Hypothalamus (tissue), 51 donors: ENCODE measurements around the gene ACADL.

ENCODE experiments used
- DNase-seq, 51 donors: peaks; one replicate each; lab custom pipeline; 2025; lab: John Stamatoyannopoulos, UW

Gene ACADL

DNA sequence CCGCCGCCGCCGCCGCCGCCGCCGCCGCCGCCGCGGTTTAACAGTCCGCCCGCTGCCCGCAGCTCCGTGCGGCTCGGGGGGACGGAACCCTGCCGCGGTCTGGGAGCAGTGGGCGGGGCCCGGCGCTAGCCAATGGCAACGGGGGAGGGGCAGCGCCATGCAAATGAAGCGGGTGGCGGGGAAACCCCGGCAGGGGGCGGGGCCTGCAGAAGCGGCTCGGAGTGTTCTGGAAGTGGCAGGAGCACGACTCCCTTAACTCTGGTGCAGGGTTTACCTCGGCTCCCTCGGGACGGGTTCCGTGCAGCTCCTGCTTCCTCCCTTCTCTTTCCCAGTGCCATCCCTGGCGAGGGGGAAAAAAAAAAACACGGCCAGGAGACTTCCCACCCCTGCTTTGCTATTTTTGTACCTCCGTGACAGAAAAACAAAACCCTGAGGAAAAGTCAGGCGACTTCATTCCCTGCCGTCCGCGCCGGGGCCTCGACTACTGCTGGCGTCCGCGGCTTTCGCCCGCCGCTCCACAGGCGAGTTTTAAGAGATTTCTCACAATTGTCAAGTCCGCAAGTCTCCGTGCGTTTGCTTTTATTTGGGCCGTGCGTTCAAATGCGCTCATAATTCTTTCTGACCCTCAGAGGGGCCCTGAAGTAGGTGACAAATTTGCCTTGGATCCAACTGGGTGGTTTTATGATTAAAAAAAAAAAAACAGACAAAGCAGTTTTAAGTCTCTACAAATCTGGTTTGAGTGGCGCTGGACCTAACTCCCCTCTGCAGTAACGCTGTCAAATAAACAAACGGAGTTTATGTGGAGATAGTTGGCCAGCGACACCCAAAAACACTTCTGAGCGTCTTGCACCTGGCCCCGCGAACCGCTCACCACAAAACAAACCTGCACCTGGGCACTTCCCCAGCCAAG lies 53.7 kb downstream of the ACADL start, which contains the start of gene KANSL1L:
TSS of gene KANSL1L (minus strand) at position 101 of the 910 bp plus-strand sequence. CDS start 16,827 bp downstream, outside the sequence.
- DNase-seq, result peak; percentile 74 to 99 (median 97)

DNA sequence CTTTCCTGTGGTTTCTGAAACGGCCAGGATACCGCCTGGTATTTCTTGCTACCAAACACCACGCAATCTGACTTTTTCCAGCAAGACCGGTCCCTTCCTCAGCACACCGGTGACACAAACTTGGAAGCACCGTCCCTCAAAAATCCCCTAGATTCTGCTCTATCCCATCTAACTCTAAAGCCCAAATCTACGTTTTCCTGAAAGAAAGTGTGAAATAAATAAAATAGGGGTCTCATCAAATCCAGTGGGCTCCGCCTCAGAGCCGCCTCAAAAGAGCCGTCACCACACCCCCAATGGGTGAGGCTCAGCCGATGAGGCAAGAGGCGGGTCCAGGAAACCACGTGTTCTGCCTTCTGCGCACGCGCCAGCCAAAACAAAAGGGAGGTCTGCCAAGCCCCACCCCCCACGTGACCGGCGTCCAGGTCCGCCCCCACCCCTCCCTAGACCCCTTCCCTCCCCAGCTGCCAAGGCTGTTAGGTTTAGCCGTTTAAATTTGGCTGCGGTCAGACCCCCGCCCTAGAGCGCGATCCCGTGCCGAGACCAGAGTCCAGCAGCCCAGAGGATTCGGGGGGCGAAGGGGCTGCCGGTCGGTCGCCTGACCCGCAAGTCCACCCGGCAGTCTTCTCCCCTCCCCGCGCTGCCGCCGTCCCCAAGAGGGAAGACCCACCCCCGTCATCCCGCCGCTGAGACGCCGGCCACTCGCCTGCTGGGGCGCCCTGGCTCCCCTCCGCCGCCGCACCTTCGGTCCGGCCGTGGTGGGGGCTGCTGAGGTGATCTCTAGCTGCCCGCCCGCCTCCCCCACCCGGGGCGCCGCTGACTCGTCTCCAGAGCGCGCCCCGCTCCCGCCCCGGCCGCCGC lies 54.6 kb downstream of the ACADL start:
- peak; percentile 86 to 99 (median 96) for DNase-seq

DNA sequence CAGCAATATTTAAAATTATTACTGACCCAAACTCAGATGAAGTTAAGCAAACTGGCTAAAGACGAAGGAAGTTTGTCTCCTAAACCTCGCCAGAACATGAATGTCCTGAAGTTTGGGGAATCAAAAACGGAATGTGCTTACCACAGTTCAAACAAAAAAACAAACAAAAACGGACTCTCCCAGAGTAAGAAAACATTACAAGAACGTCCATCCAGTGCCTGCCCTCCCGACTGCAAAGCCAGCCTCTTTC lies 55.1 kb downstream of the ACADL start:
- no peak for DNase-seq

DNA sequence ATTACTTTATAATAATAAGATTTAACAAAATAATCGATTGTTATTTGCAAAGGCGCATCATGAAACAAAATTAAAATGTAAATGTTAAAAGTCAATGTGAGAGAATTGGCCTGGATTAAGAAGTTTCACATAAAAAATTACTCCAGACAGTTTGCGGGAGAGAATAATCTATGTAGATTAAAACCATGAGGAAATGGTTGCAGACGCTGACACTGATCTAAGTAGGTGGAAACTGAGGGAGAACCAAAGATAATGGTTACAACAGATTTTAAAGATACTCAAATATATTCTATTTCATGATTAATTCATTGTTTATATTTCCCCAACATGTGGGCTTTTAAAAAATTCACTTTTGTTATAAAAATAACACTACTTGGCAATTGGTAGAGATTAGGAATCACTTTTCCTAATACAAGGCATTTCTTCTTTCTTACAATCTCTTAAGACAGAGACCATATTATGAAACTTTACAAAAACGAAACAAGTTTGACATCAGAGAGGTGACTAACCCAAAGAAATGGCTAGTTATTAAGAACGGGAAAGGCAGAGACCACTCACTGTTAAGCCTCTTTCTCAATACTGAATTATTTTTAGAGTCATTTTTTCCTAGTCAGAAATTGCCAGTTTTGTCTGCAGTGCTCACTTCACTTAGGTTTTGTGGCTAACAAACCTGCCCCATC lies 55.6 kb downstream of the ACADL start:
- peak in 2 of 51 donors; percentile 68 to 87 for DNase-seq

DNA sequence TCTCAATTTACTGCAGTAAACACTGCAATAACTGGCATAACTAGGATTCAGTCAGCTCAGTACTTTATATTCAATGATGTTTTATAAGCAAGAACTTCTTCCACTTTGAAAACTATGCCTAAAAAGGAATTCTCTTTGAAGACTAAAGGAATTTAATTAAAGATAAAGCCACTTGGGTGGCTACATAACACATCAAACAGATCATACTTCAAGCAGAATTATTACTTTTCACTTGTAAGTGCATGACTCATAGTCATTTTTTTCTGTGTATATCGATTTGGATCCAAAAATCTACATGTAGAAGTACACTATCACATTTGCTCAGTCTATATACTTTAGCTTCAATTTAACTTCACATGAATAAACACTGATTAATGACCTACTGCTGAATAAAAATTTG lies 58.0 kb downstream of the ACADL start:
- no peak for DNase-seq

DNA sequence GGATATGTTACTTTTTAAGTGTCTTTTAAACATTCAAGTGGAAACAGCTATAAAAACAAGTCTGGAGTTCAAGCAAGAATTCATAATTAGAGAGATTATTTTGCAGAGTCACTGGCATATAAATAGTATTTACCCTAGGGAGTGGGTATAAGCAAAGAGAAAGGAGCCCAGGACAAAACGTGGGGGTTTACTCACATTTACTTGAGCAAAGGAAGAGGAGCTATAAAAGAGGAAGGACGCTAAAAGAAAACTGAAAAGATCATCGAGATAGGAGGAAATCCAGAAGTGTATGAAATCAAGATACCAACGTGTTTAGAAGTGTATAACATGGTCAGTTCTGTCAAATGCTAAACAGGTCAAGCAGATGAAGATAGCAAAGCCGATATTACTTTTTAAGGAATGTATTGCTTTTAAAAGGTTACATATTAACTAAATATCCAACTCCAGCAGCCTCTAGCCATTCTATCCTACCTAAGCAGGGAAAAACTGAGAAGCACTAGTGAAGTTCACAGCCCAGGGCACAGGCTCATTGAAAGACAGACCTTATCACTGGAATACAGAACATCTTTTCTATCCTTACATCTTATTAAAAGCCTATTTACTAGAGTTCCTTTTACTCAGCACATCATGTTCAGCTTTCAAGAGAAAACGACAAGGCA lies 62.7 kb downstream of the ACADL start:
- DNase-seq, result no peak

DNA sequence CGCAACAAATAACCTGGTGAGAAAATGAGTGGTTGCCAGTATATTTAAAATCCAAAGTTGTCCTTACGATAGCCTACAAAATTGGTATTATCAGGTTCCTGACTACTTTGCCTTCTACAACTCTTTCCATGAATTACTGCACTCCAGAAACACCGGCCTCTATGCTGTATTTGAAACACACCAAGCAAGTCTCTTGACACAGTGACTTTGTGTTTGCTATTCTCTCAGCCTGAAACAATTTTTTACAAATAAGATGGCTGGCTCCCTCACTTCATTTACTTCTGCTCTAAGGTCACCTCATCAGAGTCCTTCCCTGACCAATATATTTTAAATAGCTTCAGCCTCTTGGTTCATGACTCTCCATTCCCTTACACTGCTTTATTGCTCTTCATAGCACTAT lies 66.2 kb downstream of the ACADL start:
- no peak for DNase-seq

DNA sequence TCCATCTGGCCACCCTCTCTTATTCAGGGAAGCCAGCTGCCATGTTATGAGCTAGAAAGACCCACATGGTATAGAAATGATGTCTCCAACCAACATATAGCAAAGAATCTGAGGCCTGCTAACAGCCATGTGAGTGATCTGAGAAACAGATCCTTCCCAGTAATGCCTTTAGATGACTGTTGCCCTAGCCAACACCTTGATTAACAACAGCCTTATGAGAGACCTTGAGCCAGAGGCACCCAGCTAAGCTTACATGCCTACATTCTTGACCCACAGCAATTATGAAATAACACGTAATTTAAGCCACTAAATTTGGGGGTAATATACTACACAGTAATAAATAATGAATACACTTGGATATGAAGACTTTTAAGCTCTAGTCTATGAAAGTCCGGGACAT lies 67.0 kb downstream of the ACADL start:
- no peak for DNase-seq

DNA sequence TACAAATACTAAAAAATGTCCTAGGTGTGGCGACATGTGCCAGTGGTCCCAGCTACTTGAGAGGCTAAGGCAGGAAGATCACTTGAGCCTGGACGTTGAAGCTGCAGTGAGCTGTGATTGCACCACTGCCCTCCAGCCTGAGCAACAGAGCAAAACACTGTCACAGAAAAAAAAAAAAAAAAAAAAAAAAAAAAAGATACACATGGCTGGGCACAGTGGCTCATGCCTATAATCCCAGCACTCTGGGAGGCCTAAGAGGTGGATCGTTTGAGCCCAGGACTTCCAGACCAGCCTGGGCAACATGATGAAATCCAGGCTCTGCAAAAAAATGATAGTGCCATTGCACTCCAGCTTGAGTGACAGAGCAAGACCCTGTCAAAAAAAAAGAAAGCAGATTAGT lies 67.7 kb downstream of the ACADL start:
- DNase-seq, result no peak

DNA sequence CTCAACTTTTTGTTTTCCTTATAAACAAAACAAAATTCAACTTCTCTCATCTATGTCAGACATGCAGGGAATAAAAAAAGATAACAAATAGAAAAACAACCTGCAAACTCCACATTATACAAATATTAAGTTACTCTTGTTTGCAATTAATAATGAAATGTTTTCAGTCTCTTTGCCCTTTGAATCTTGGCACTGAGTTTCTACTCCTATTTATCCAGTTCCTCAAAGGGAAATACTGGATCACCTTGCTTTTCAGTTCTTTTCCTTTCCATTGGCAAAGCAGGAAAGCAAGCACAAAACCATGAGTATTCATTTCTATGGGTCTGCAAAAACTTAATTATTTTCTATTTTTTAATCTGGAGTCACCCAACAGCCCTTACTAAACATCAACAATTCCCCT lies 77.6 kb downstream of the ACADL start:
- DNase-seq, result no peak
